H9 (cell line): Measurements from ENCODE around the gene HEG1. TPM values are rescaled to one million over a fixed set of nuclear protein-coding genes. Genes with fewer than 3 reads are reported as not detected.

Source experiments
- DNase-seq: peaks from one replicate; pipeline ENCODE4 v3.0.0-alpha.2; 2017
- H2AFZ ChIP-seq: one replicate; pipeline ENCODE4 v1.6.1; 2013; ENCODE audit warnings: mild to moderate bottlenecking, low read length, control low read depth, moderate library complexity
- H2AK5ac ChIP-seq: 2 replicates; pipeline ENCODE4 v1.6.1; 2013; ENCODE audit warnings: low read length, control low read depth, mixed read lengths; ENCODE audit not compliant: insufficient read length
- H2BK120ac ChIP-seq: one replicate; pipeline ENCODE4 v1.6.1; 2013; ENCODE audit warnings: low read depth, mild to moderate bottlenecking, low read length, control low read depth, inconsistent platforms; ENCODE audit not compliant: poor library complexity, severe bottlenecking
- H2BK12ac ChIP-seq: 2 replicates; pipeline ENCODE4 v1.6.1; 2013; ENCODE audit warnings: low read length, control low read depth, mixed read lengths, low read depth; ENCODE audit not compliant: insufficient read length
- H2BK15ac ChIP-seq: 2 replicates; pipeline ENCODE4 v1.6.1; 2013; ENCODE audit warnings: low read depth, low read length, control low read depth
- H2BK20ac ChIP-seq: one replicate; pipeline ENCODE4 v1.6.1; 2013; ENCODE audit warnings: low read depth, mild to moderate bottlenecking, low read length, control low read depth, inconsistent platforms; ENCODE audit not compliant: poor library complexity, severe bottlenecking
- H2BK5ac ChIP-seq: 2 replicates; pipeline ENCODE4 v1.6.1; 2013; ENCODE audit warnings: low read length, control low read depth, mixed read lengths; ENCODE audit not compliant: insufficient read length
- H3K14ac ChIP-seq: 2 replicates; pipeline ENCODE4 v1.6.1; 2013; ENCODE audit warnings: low read length, control low read depth; ENCODE audit not compliant: insufficient read depth
- H3K18ac ChIP-seq: 2 replicates; pipeline ENCODE4 v1.6.1; 2013; ENCODE audit warnings: low read depth, mild to moderate bottlenecking, mixed read lengths, low read length, control low read depth; ENCODE audit not compliant: insufficient read length
- H3K23ac ChIP-seq: 2 replicates; pipeline ENCODE4 v1.6.1; 2013; ENCODE audit warnings: low read length, control low read depth, mixed read lengths, low read depth; ENCODE audit not compliant: insufficient read length
- H3K23me2 ChIP-seq: 2 replicates; pipeline ENCODE4 v1.6.1; 2013; ENCODE audit warnings: low read depth, mild to moderate bottlenecking, mixed read lengths, low read length, control low read depth; ENCODE audit not compliant: insufficient read length, poor library complexity, severe bottlenecking
- H3K27ac ChIP-seq: 2 replicates; pipeline ENCODE4 v1.5.1; 2013; ENCODE audit warnings: low read length, control low read depth, mixed read lengths, low read depth; ENCODE audit not compliant: insufficient read length
- H3K27me3 ChIP-seq: 2 replicates; pipeline ENCODE4 v1.6.1; 2013; ENCODE audit warnings: low read length, control low read depth, inconsistent platforms; ENCODE audit not compliant: insufficient read depth
- H3K4ac ChIP-seq: 2 replicates; pipeline ENCODE4 v1.6.1; 2013; ENCODE audit warnings: low read depth, mild to moderate bottlenecking, control low read depth, inconsistent platforms, low read length, moderate library complexity
- H3K4me1 ChIP-seq: 2 replicates; pipeline ENCODE4 v1.6.1; 2013; ENCODE audit warnings: low read length, control low read depth, inconsistent platforms; ENCODE audit not compliant: insufficient read depth
- H3K4me2 ChIP-seq: 2 replicates; pipeline ENCODE4 v1.6.1; 2013; ENCODE audit warnings: low read length, control low read depth, mixed read lengths; ENCODE audit not compliant: insufficient read length, insufficient read depth
- H3K56ac ChIP-seq: 2 replicates; pipeline ENCODE4 v1.6.1; 2013; ENCODE audit warnings: low read depth, mild to moderate bottlenecking, mixed read lengths, low read length, control low read depth; ENCODE audit not compliant: insufficient read length
- H3K79me1 ChIP-seq: 2 replicates; pipeline ENCODE4 v1.6.1; 2013; ENCODE audit warnings: low read depth, mild to moderate bottlenecking, moderate library complexity, low read length, control low read depth, inconsistent platforms; ENCODE audit not compliant: insufficient read depth, poor library complexity, severe bottlenecking
- H3K79me2 ChIP-seq: 2 replicates; pipeline ENCODE4 v1.6.1; 2013; ENCODE audit warnings: low read length, control low read depth, inconsistent platforms; ENCODE audit not compliant: insufficient read depth
- H3K9ac ChIP-seq: 2 replicates; pipeline ENCODE4 v1.6.1; 2013; ENCODE audit warnings: low read length, control low read depth, mixed read lengths; ENCODE audit not compliant: insufficient read length; ENCODE audit errors: extremely low read depth
- H3K9me3 ChIP-seq: one replicate; pipeline ENCODE4 v1.6.1; 2013; ENCODE audit warnings: low read depth, low read length, inconsistent platforms; ENCODE audit not compliant: control insufficient read depth
- H3T11ph ChIP-seq: one replicate; pipeline ENCODE4 v1.6.1; 2013; ENCODE audit warnings: mild to moderate bottlenecking, low read length, control low read depth, inconsistent platforms
- H4K20me1 ChIP-seq: one replicate; pipeline ENCODE4 v1.6.1; 2013; ENCODE audit not compliant: control insufficient read depth, insufficient read length, insufficient read depth
- H4K5ac ChIP-seq: 2 replicates; pipeline ENCODE4 v1.6.1; 2013; ENCODE audit warnings: low read depth, mild to moderate bottlenecking, mixed read lengths, low read length, control low read depth; ENCODE audit not compliant: insufficient read length
- H4K8ac ChIP-seq: replicated peaks from 2 replicates; pipeline ENCODE4 v1.6.1; 2013; ENCODE audit warnings: low read length, control low read depth, mixed read lengths, low read depth; ENCODE audit not compliant: insufficient read length
- H4K91ac ChIP-seq: 2 replicates; pipeline ENCODE4 v1.6.1; 2013; ENCODE audit warnings: low read depth, mild to moderate bottlenecking, moderate library complexity, mixed read lengths, low read length, control low read depth; ENCODE audit not compliant: insufficient read length
- H3K27ac Mint-ChIP-seq, 3 experiments: 2 replicates in 2 of 3; 3 replicates in 1 of 3; pipeline ENCODE4 v1.8.0; 2020 to 2021; ENCODE audit warnings: mixed read lengths in 3 of 3, mild to moderate bottlenecking in 1 of 3, moderate library complexity in 1 of 3
- H3K27me3 Mint-ChIP-seq: 2 replicates; pipeline ENCODE4 v1.8.0; 2021; ENCODE audit warnings: low read depth, mild to moderate bottlenecking, moderate library complexity, mixed read lengths
- H3K36me3 Mint-ChIP-seq, 3 experiments: 2 replicates in 2 of 3; 3 replicates in 1 of 3; pipeline ENCODE4 v1.8.0; 2020 to 2021; ENCODE audit warnings: low read depth in 3 of 3, mixed read lengths in 3 of 3; ENCODE audit not compliant: insufficient read depth in 1 of 3
- H3K4me1 Mint-ChIP-seq, 2 experiments: 2 replicates each; pipeline ENCODE4 v1.8.0; 2020; ENCODE audit warnings: mixed read lengths in 2 of 2
- H3K4me3 Mint-ChIP-seq, 2 experiments: 2 replicates in 1 of 2; 3 replicates in 1 of 2; pipeline ENCODE4 v1.8.0; 2020 to 2021; ENCODE audit warnings: mild to moderate bottlenecking in 2 of 2, mixed read lengths in 2 of 2, moderate library complexity in 1 of 2
- H3K9me3 Mint-ChIP-seq, 2 experiments: 2 replicates in 1 of 2; 3 replicates in 1 of 2; pipeline ENCODE4 v1.8.0; 2020; ENCODE audit warnings: mild to moderate bottlenecking in 2 of 2, mixed read lengths in 2 of 2, moderate library complexity in 1 of 2
- CTCF ChIP-seq: fragments of 200-600 bp; sonication (generic); conservative IDR thresholded peaks from 3 replicates; pipeline ENCODE4 v1.8.0; 2021; ENCODE audit warnings: antibody characterized with exemption, mild to moderate bottlenecking
- WGBS: extraction: QIAGEN DNeasy Blood & Tissue Kit; methylation state at CpG from one replicate; pipeline ENCODE4 v1.1.7; 2013; ENCODE audit warnings: missing lambda C conversion rate, low lambda C conversion rate, mixed read lengths; ENCODE audit not compliant: insufficient read length; ENCODE audit errors: extremely low coverage; 5-methylcytosine and 5-hydroxymethylcytosine counted together
- total RNA-seq: library from RNA; stranded (reverse); gene quantifications from 2 replicates; pipeline ENCODE4 v1.2.1, GENCODE V29; 2021

HEG1 gene
- total RNA-seq, 1 experiment from 2014 or later = 10.3 TPM

GRCh38 chr3:125053304-125053699 is 2.5 kb downstream of the HEG1 start:
- no peak overlapping the region for H4K91ac ChIP-seq
- H2BK15ac ChIP-seq = no peak overlapping the region
- H3T11ph ChIP-seq = no peak overlapping the region
- peaks cover 17% of the 10 kb centered on the region; the same call in 1 of the 2 replicates for H3K4me1 ChIP-seq
- H2BK5ac ChIP-seq = no peak overlapping the region
- no CpG with 5 or more reads among the region's 2 CpGs for WGBS
- no peak overlapping the region for H3K4ac ChIP-seq
- H3K79me2 ChIP-seq = no peaks in the 10 kb centered on the region
- Mint-ChIP-seq H3K9me3 (peaks cover 0 to 2% of the 10 kb centered on the region in 2 experiments; a peak in 1 of 5 replicates), H3K4me3 (peak overlapping the region in 1 of 2 experiments; percentile 10; a peak in 2 of 5 replicates), H3K36me3 (peaks cover 0 to 4% (median 2%) of the 10 kb centered on the region in 3 experiments; a peak in 3 of 7 replicates), H3K4me1 (peaks cover 62 to 66% of the 10 kb centered on the region in 2 experiments), H3K27me3 (peaks cover 41% of the 10 kb centered on the region), H3K27ac (no peak overlapping the region)
- no peaks in the 10 kb centered on the region for H4K20me1 ChIP-seq
- no peak overlapping the region for H3K18ac ChIP-seq
- no peak overlapping the region for H2BK20ac ChIP-seq
- no peak overlapping the region for H4K8ac ChIP-seq
- H2AFZ ChIP-seq = no peak overlapping the region
- no peak overlapping the region for H2BK120ac ChIP-seq
- no peak overlapping the region for H3K23ac ChIP-seq
- H3K27ac ChIP-seq = no peak overlapping the region
- H3K9me3 ChIP-seq = no peaks in the 10 kb centered on the region
- H4K5ac ChIP-seq = no peak overlapping the region
- no peak overlapping the region for H3K14ac ChIP-seq
- no peaks in the 10 kb centered on the region for H3K79me1 ChIP-seq
- no peak overlapping the region for H2BK12ac ChIP-seq
- no peak for TF ChIP-seq CTCF
- DNase-seq = no peak
- no peak overlapping the region for H3K9ac ChIP-seq
- peaks cover 14% of the 10 kb centered on the region; the same call in 1 of the 2 replicates for H3K27me3 ChIP-seq
- no peak overlapping the region for H3K56ac ChIP-seq
- H3K4me2 ChIP-seq = no peak overlapping the region
- H2AK5ac ChIP-seq = no peak overlapping the region
- peaks cover 14% of the 10 kb centered on the region for H3K23me2 ChIP-seq
